Measurements from ENCODE around the gene GPR3.
A peak's percentile ranks its signal among the peaks of the same experiment; 100 is the strongest.
"Not testable (repeated sequence)": the region's sequence is repeated elsewhere in the genome, so short reads cannot be mapped to it uniquely, and the experiment has no call there.

The GPR3 gene

GRCh38 chr1:27400082-27400962 lies 7.9 kb downstream of the GPR3 start:
- DNase-seq: no peak

- DNase-seq: no peak
Observed at GRCh38 chr1:27400963-27401341, 8.5 kb downstream of the GPR3 start.

GRCh38 chr1:27402349-27402754 lies 9.9 kb downstream of the GPR3 start:
- DNase-seq: no peak

- DNase-seq: peak; percentile 45 to 62
Observed at GRCh38 chr1:27403065-27403726, 10.8 kb downstream of the GPR3 start.

GRCh38 chr1:27403931-27404330 lies 11.5 kb downstream of the GPR3 start:
- DNase-seq: no peak

- DNase-seq: no peak
Observed at GRCh38 chr1:27405074-27405473, 12.7 kb downstream of the GPR3 start.

GRCh38 chr1:27405598-27406361 lies 13.4 kb downstream of the GPR3 start:
- not testable (repeated sequence) for DNase-seq

- no peak for DNase-seq
Observed at GRCh38 chr1:27406362-27406680, 13.9 kb downstream of the GPR3 start.

GRCh38 chr1:27406791-27407190 lies 14.4 kb downstream of the GPR3 start:
- DNase-seq: not testable (repeated sequence)

GRCh38 chr1:27408151-27408550 lies 15.7 kb downstream of the GPR3 start:
- no peak for DNase-seq

GRCh38 chr1:27409669-27410068 lies 17.2 kb downstream of the GPR3 start:
- DNase-seq: no peak

- no peak for DNase-seq
Observed at GRCh38 chr1:27410709-27411108, 18.3 kb downstream of the GPR3 start.

- no peak for DNase-seq
Observed at GRCh38 chr1:27412502-27412901, 20.1 kb downstream of the GPR3 start.

GRCh38 chr1:27413004-27413403 lies 20.6 kb downstream of the GPR3 start:
- DNase-seq: no peak

- no peak for DNase-seq
Observed at GRCh38 chr1:27414091-27414490, 21.7 kb downstream of the GPR3 start.

GRCh38 chr1:27416387-27417111 lies 24.1 kb downstream of the GPR3 start:
- DNase-seq: peak; percentile 58 to 65

GRCh38 chr1:27417713-27418112 lies 25.3 kb downstream of the GPR3 start:
- no peak for DNase-seq

GRCh38 chr1:27418326-27419185 lies 26.1 kb downstream of the GPR3 start:
- peak; percentile 69 to 75 for DNase-seq

GRCh38 chr1:27423709-27424108 lies 31.3 kb downstream of the GPR3 start:
- no peak for DNase-seq

- DNase-seq: no peak
Observed at GRCh38 chr1:27427329-27427728, 34.9 kb downstream of the GPR3 start.

GRCh38 chr1:27427816-27428315 lies 35.4 kb downstream of the GPR3 start:
- no peak for DNase-seq

All from activated T-cell treated with anti-CD3 and anti-CD28 coated beads, Interleukin-2, amount 50 U/mL, for 48 hours (primary cell).